Choroid plexus epithelial cell (primary cell): ENCODE measurements around the gene ALK.

ENCODE experiments used
- DNase-seq: peaks from one replicate; pipeline ENCODE4 v3.0.0-alpha.2; 2010; ENCODE audit warnings: low read depth
- H3K4me3 ChIP-seq: 2 replicates; pipeline ENCODE4 v1.5.1; 2011; ENCODE audit warnings: low read depth, mild to moderate bottlenecking, control low read depth, low read length, moderate library complexity
- CTCF ChIP-seq: conservative IDR thresholded peaks from 2 replicates; pipeline ENCODE4 v1.5.1; 2011; ENCODE audit warnings: low read depth, mild to moderate bottlenecking, control low read depth, inconsistent platforms, low read length, moderate library complexity

ALK gene

DNA sequence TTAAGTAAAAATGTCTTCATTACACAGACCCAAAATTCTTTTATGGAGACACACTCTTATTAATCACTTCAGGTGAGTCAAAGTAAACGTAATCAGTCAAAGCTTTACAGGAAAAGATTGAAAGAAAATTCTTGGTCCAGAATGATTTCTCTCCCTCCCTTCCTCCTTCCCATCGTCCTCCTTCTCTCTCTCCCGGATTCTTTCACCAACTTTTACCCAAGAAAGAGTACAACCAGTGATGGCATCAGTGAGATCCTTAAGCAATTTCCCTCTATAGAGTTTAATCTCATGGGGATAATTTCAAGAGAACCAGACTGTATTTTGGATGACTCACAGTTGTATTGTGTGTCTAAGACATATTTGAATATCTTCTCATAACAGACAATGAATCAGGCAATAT, 258.1 kb downstream of the ALK start:
- no peak for TF ChIP-seq CTCF
- no peak overlapping the region for H3K4me3 ChIP-seq
- DNase-seq: peak; percentile 79

DNA sequence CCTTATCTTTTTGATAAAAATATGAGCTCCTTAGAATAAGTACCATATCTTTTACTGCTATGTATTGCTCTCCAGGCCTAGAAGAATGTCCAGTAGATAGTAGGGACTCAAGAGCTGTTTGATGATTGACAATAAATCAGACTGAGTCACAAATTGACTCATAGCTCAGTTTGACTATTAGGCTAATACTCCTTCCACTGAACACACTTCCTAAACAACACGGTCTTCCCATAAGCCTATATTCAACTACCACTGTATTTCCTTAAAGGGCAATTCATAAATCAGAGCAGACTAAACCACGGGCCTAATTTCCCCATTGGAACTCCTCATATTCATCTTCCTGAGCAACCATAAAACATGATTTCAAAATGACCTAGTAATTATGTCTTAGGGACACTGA, 258.5 kb downstream of the ALK start:
- H3K4me3 ChIP-seq: no peak overlapping the region
- DNase-seq: no peak
- no peak for TF ChIP-seq CTCF

- H3K4me3 ChIP-seq: no peak overlapping the region
- TF ChIP-seq CTCF: no peak
- no peak for DNase-seq
Measured at GRCh38 chr2:29660201-29660600, 261.2 kb downstream of the ALK start.

- DNase-seq: no peak
- no peak for TF ChIP-seq CTCF
- no peak overlapping the region for H3K4me3 ChIP-seq
Measured at GRCh38 chr2:29659178-29659577, 262.2 kb downstream of the ALK start.

GRCh38 chr2:29657674-29658073, 263.7 kb downstream of the ALK start:
- H3K4me3 ChIP-seq: no peak overlapping the region
- no peak for DNase-seq
- TF ChIP-seq CTCF: no peak

DNA sequence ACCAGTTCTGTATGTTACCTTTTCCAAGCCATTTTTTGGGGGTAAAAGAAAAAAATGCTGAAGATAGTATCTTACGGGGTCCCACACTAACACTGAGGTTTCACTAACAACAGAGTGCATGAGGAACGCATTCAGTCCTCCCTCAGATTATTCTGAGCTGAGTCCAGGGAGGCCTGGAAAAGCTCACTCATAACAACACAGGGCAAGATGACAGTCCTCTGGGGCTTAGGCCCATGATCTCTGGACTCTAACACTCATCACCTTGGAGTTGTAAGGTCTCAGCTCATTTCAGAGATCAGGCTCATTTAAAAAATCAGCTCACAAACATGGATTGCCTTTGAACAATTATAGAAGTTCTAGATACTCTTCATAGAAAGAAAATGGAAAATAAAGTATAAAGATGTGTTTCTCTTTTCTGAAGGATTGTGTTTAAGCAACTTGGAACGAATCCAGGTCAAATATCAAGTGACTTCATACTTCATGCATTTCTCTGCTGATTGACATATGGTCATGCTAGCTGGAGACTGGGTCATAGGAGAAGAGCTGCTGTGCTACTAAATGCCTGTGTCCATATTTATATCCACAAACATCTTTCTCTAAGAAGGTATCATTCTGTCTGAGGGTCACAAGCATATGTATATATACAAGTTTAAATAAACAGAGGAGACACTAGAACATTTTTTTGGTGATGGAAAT, 265.8 kb downstream of the ALK start:
- no peak for TF ChIP-seq CTCF
- peak; percentile 65 for DNase-seq
- no peak overlapping the region for H3K4me3 ChIP-seq

DNA sequence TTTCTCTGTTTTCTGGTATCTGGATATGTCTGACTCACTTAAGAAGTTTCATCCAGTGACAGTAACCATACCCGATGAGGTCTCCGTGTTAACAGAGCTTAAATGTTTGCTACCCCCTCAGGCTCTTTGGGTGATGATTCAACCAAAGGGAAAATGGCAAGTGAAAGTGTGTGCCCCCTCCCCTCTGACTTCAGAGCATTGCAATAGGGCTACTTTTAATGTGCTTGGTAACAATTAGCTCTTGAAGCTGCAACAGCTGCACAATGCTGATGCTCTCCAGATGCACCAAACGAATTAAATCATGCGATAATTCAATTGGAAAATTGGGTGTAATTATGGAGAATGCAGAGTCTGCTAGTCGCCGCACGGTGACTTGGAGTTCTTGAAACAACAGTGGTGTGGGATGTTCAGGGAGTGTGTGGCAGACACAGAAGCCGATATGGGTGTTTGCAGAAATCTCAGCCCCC, 270.7 kb downstream of the ALK start:
- no peak for TF ChIP-seq CTCF
- DNase-seq: no peak

More for the DNA sequence above, 270.7 kb downstream of the ALK start:
- no peak overlapping the region for H3K4me3 ChIP-seq
